Breast epithelium (tissue), 4 donors: Measurements from ENCODE around the gene CCM2L. TPM values are rescaled to one million over a fixed set of nuclear protein-coding genes. Genes with fewer than 3 reads are reported as not detected.

Source experiments
- DNase-seq, 2 donors: peaks; one replicate each; pipeline ENCODE4 v3.0.0-alpha.2; 2019; ENCODE audit warnings: low spot score in 2 of 2
- H3K27ac ChIP-seq, 2 donors: fragments of 200-600 bp; sonication (generic) in 1 of 2; one replicate each; pipeline ENCODE4 v1.5.1; 2016 to 2019; ENCODE audit warnings: mild to moderate bottlenecking in 1 of 2
- H3K27me3 ChIP-seq, 2 donors: fragments of 200-600 bp; sonication (generic) in 1 of 2; one replicate each; pipeline versions ENCODE4 v1.5.1 to v1.6.0; 2017 to 2019; ENCODE audit warnings: control low read depth in 1 of 2, mild to moderate bottlenecking in 1 of 2
- H3K36me3 ChIP-seq: fragments of 200-600 bp; one replicate; pipeline ENCODE4 v1.5.1; 2019
- H3K4me1 ChIP-seq, 2 donors: fragments of 200-600 bp; sonication (generic); one replicate each; pipeline ENCODE4 v1.5.1; 2016 to 2019; ENCODE audit warnings: control low read depth in 1 of 2
- H3K4me3 ChIP-seq, 3 donors: fragments of 200-600 bp; sonication (generic); 1 replicate in 2 of 3; 2 replicates in 1 of 3; pipeline ENCODE4 v1.5.1; 2016 to 2019; ENCODE audit warnings: mild to moderate bottlenecking in 3 of 3, moderate library complexity in 2 of 3
- H3K9me3 ChIP-seq, 2 donors: fragments of 200-600 bp; sonication (generic) in 1 of 2; one replicate each; pipeline ENCODE4 v1.5.1; 2016 to 2019; ENCODE audit warnings: control low read depth in 1 of 2
- CTCF ChIP-seq, 3 donors: fragments of 450-650 bp; IDR thresholded peaks; one replicate each; pipeline ENCODE4 v1.5.1; 2016 to 2017; ENCODE audit warnings: antibody characterized with exemption in 3 of 3, mild to moderate bottlenecking in 3 of 3, moderate library complexity in 3 of 3
- POLR2A ChIP-seq: fragments of 450-650 bp; IDR thresholded peaks from one replicate; pipeline ENCODE4 v1.6.1; 2016; ENCODE audit warnings: antibody characterized with exemption, mild to moderate bottlenecking, moderate library complexity
- POLR2AphosphoS5 ChIP-seq, 3 donors: sonication (generic); formaldehyde crosslinking; IDR thresholded peaks; one replicate each; pipeline ENCODE4 v1.6.1; 2017; ENCODE audit warnings: antibody characterized with exemption in 3 of 3
- intact Hi-C: fragments of 100-400 bp; cut with DNase I; formaldehyde crosslinking; loops from one replicate; pipeline ENCODE4 v1.15.1; 2023; ENCODE audit warnings: low total_unique reads
- total RNA-seq, 3 donors: library from RNA; depleted of rRNA; stranded (reverse); fragments of >200 nt; gene quantifications; one replicate each; pipeline ENCODE4 v1.1.0, GENCODE V29; 2016

CCM2L gene
- total RNA-seq, 3 donors from 2014 or later: 2.8 to 9.2 (median 4.6) TPM

GRCh38 chr20:32056708-32057483 is 46.7 kb downstream of the CCM2L start:
- peaks cover 3 to 37% of the 10 kb centered on the region in 2 donors for H3K27me3 ChIP-seq
- H3K4me1 ChIP-seq: no peaks in the 10 kb centered on the region
- H3K4me3 ChIP-seq: no peak overlapping the region
- TF ChIP-seq POLR2AphosphoS5 (IDR thresholded peaks at IDR 0.05) (no peak), CTCF (IDR thresholded peaks at IDR 0.05) (no peak)
- no peaks in the 10 kb centered on the region for H3K9me3 ChIP-seq
- H3K27ac ChIP-seq: no peak overlapping the region
- no peak for DNase-seq
- intact Hi-C loops: no loop called here
- no peaks in the 10 kb centered on the region for H3K36me3 ChIP-seq

GRCh38 chr20:32057656-32058184 is 47.5 kb downstream of the CCM2L start:
- TF ChIP-seq CTCF (IDR thresholded peaks at IDR 0.05): no peak
- no peak for TF ChIP-seq POLR2A
- no peak for TF ChIP-seq POLR2AphosphoS5 (IDR thresholded peaks at IDR 0.05)
- Histone ChIP-seq H3K4me3 (no peak overlapping the region), H3K9me3 (no peaks in the 10 kb centered on the region), H3K4me1 (no peaks in the 10 kb centered on the region), H3K27me3 (peaks cover 0 to 29% of the 10 kb centered on the region in 2 donors), H3K36me3 (no peaks in the 10 kb centered on the region), H3K27ac (no peak overlapping the region)
- no peak for DNase-seq
- intact Hi-C loops: no loop called here

DNA sequence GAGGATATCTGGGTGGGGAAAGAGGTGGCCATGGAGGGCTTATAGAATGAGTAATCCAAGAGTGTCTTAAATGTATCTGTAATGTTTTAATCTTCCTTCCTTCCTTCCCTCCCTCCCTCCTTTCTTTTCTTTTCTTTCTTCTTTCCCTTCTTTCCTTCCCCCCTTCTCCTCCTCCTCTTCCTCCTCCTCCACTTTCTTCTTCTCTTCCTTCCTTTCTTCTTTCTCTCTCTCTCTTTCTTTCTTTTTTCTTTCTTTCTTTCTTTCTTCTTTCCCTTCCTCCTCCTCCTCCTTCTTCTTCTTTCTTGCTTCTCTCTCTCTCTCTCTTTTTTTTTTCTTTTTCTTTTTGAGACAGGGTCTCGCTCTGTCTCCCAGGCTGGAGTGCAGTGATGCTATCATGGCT is 49.0 kb downstream of the CCM2L start:
- peaks cover 0 to 23% of the 10 kb centered on the region in 2 donors for H3K27me3 ChIP-seq
- TF ChIP-seq POLR2AphosphoS5 (IDR thresholded peaks at IDR 0.05): no peak
- TF ChIP-seq POLR2A: no peak
- no peak for TF ChIP-seq CTCF (IDR thresholded peaks at IDR 0.05)

GRCh38 chr20:32062776-32063170 is 52.5 kb downstream of the CCM2L start:
- Histone ChIP-seq H3K9me3 (no peaks in the 10 kb centered on the region), H3K27me3 (peaks cover 0 to 7% of the 10 kb centered on the region in 2 donors), H3K27ac (no peak overlapping the region), H3K4me1 (no peaks in the 10 kb centered on the region), H3K4me3 (no peak overlapping the region), H3K36me3 (no peaks in the 10 kb centered on the region)
- TF ChIP-seq POLR2AphosphoS5 (IDR thresholded peaks at IDR 0.05) (no peak), POLR2A (no peak), CTCF (IDR thresholded peaks at IDR 0.05) (no peak)
- intact Hi-C loops: no loop called here
- peak in 1 of 2 donors; percentile 32 for DNase-seq

More for the DNA sequence above, 49.0 kb downstream of the CCM2L start:
- no peaks in the 10 kb centered on the region for H3K36me3 ChIP-seq
- H3K4me1 ChIP-seq: no peaks in the 10 kb centered on the region
- no peak overlapping the region for H3K27ac ChIP-seq
- intact Hi-C loops: no loop called here
- no peak for DNase-seq
- no peaks in the 10 kb centered on the region for H3K9me3 ChIP-seq
- no peak overlapping the region for H3K4me3 ChIP-seq

DNA sequence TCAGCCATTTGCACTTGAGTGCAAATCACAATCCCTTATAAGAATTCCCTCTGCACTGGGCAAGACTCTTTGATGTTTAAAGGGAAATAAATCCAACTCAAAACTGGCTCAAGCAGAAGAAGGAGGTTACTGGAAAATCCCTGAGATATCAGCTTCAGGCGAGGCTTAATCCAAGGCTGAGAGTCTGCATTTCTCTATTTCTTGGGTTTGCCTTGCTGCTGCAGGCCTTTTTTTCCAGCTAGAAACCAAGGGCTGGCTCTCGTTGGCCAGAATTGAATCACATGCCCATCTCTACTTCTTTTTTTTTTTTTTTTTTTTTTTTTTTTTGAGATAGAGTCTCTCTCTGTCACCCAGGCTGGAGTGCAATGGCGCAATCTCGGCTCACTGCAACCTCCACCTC is 53.5 kb downstream of the CCM2L start:
- Histone ChIP-seq H3K4me1 (no peaks in the 10 kb centered on the region), H3K4me3 (no peak overlapping the region), H3K27ac (no peak overlapping the region), H3K9me3 (no peaks in the 10 kb centered on the region), H3K36me3 (no peaks in the 10 kb centered on the region), H3K27me3 (peaks cover 0 to 4% of the 10 kb centered on the region in 2 donors)
- intact Hi-C loops: no loop called here
- no peak for DNase-seq
- TF ChIP-seq POLR2A (no peak), POLR2AphosphoS5 (IDR thresholded peaks at IDR 0.05) (no peak), CTCF (IDR thresholded peaks at IDR 0.05) (no peak)
